HL-60 (cell line): Measurements from ENCODE around the gene SPOCK3.

Experiments
- DNase-seq, 2 experiments: peaks; one replicate each; pipeline ENCODE4 v3.0.0-alpha.2; 2010 to 2020; ENCODE audit warnings: low read depth in 1 of 2, low spot score in 1 of 2
- H3K27ac ChIP-seq: fragments of 250-450 bp; sonication (Bioruptor Pico); replicated peaks from 2 replicates; pipeline ENCODE4 v1.5.1; 2020; ENCODE audit warnings: mild to moderate bottlenecking, moderate library complexity
- H3K27me3 ChIP-seq: fragments of 250-450 bp; sonication (Bioruptor Pico); 2 replicates; pipeline ENCODE4 v1.5.1; 2021; ENCODE audit warnings: mild to moderate bottlenecking, moderate library complexity; ENCODE audit not compliant: insufficient read depth, poor library complexity, severe bottlenecking
- H3K4me3 ChIP-seq: replicated peaks from 2 replicates; pipeline ENCODE4 v1.5.1; 2011; ENCODE audit warnings: mild to moderate bottlenecking, control low read depth, low read length; ENCODE audit not compliant: insufficient read depth
- GABPA ChIP-seq: IDR thresholded peaks from 2 replicates; pipeline ENCODE4 v1.6.1; 2012; ENCODE audit warnings: low read depth
- POLR2AphosphoS5 ChIP-seq: IDR thresholded peaks from 2 replicates; pipeline ENCODE4 v1.6.1; 2012; ENCODE audit warnings: low read depth
- SPI1 ChIP-seq: IDR thresholded peaks from 2 replicates; pipeline ENCODE4 v1.6.1; 2012; ENCODE audit warnings: low read depth, mild to moderate bottlenecking, borderline replicate concordance
- TF ChIP-seq, protein P1 (sequence below): IDR thresholded peaks from one replicate; pipeline ENCODE4 v1.5.1; 2011; ENCODE audit warnings: low read length, control low read depth, inconsistent platforms; ENCODE audit not compliant: insufficient read depth
- TF ChIP-seq, protein P2 (sequence below): IDR thresholded peaks from 2 replicates; pipeline ENCODE4 v1.6.1; 2012; ENCODE audit warnings: low read depth; ENCODE audit not compliant: insufficient replicate concordance

The SPOCK3 gene

DNA sequence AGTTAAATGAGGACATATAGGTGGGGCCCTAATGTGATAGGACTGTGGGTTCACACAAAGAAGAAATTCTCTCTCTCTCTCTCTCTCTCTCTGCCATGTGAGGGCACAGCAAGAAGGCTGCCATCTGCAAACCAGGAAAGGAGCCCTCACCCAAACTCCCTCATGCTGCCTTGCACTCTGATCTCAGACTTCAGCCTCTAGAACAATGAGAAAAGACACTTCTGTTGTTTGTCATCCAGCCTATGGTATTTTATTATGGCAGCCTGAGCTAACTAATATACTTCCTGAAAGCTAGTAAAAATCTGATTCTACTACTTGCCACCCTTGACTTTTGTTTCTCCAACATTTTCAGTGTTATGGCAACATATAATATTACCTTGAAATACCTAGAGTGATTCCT is 425.9 kb downstream of the SPOCK3 start:
- DNase-seq: no peak
- no peak overlapping the region for H3K4me3 ChIP-seq
- TF ChIP-seq, protein P1, sequence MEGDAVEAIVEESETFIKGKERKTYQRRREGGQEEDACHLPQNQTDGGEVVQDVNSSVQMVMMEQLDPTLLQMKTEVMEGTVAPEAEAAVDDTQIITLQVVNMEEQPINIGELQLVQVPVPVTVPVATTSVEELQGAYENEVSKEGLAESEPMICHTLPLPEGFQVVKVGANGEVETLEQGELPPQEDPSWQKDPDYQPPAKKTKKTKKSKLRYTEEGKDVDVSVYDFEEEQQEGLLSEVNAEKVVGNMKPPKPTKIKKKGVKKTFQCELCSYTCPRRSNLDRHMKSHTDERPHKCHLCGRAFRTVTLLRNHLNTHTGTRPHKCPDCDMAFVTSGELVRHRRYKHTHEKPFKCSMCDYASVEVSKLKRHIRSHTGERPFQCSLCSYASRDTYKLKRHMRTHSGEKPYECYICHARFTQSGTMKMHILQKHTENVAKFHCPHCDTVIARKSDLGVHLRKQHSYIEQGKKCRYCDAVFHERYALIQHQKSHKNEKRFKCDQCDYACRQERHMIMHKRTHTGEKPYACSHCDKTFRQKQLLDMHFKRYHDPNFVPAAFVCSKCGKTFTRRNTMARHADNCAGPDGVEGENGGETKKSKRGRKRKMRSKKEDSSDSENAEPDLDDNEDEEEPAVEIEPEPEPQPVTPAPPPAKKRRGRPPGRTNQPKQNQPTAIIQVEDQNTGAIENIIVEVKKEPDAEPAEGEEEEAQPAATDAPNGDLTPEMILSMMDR: no peak
- no peak for TF ChIP-seq GABPA
- no peak for TF ChIP-seq POLR2AphosphoS5
- TF ChIP-seq, protein P2, sequence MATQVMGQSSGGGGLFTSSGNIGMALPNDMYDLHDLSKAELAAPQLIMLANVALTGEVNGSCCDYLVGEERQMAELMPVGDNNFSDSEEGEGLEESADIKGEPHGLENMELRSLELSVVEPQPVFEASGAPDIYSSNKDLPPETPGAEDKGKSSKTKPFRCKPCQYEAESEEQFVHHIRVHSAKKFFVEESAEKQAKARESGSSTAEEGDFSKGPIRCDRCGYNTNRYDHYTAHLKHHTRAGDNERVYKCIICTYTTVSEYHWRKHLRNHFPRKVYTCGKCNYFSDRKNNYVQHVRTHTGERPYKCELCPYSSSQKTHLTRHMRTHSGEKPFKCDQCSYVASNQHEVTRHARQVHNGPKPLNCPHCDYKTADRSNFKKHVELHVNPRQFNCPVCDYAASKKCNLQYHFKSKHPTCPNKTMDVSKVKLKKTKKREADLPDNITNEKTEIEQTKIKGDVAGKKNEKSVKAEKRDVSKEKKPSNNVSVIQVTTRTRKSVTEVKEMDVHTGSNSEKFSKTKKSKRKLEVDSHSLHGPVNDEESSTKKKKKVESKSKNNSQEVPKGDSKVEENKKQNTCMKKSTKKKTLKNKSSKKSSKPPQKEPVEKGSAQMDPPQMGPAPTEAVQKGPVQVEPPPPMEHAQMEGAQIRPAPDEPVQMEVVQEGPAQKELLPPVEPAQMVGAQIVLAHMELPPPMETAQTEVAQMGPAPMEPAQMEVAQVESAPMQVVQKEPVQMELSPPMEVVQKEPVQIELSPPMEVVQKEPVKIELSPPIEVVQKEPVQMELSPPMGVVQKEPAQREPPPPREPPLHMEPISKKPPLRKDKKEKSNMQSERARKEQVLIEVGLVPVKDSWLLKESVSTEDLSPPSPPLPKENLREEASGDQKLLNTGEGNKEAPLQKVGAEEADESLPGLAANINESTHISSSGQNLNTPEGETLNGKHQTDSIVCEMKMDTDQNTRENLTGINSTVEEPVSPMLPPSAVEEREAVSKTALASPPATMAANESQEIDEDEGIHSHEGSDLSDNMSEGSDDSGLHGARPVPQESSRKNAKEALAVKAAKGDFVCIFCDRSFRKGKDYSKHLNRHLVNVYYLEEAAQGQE: no peak
- TF ChIP-seq SPI1: no peak
- H3K27me3 ChIP-seq: no peaks in the 10 kb centered on the region
- no peak overlapping the region for H3K27ac ChIP-seq

DNA sequence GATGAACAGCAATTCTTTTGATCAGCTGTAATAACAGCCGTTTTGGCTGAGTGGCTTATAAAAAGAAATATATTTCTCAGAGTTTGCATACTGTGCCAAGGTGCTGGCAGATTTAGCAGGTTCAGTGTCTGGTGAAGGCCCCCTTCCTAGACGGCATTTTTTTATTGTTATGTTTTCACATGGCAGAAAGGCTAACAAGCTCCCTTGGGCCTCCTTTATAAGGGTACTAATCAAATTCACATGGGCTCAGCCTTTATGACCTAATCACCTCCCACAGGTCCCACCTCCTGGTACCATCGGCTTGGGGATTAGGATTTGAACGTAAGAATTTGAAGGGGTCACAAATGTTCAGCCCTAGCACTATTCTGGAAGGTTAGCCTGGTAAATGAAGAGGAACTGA is 431.9 kb downstream of the SPOCK3 start:
- DNase-seq: no peak
- TF ChIP-seq SPI1: no peak
- no peak for TF ChIP-seq POLR2AphosphoS5
- TF ChIP-seq, protein P1: no peak
- no peak overlapping the region for H3K27ac ChIP-seq
- no peaks in the 10 kb centered on the region for H3K27me3 ChIP-seq
- H3K4me3 ChIP-seq: no peak overlapping the region

DNA sequence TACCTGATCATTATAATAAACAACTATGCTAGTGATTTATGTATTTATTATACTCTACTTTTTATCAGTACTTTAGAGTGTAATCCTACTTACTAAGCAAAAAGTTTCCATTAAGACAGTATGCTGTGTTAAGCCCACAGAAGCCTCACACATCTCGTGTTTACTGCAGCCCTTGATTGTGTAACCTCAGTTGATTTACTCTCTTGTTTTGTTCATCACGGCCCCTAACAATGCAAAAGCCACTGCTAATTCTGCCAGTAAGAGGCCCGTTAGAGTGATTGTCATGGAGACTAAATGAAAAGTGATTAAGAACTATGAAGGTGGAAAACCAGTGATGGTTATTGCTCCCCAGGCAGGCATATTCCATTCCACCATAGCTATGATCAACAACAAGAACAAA is 436.2 kb downstream of the SPOCK3 start:
- Histone ChIP-seq H3K4me3 (no peak overlapping the region), H3K27ac (no peak overlapping the region), H3K27me3 (no peaks in the 10 kb centered on the region)
- no peak for DNase-seq
- TF ChIP-seq, protein P1: no peak
- TF ChIP-seq, protein P2: no peak
- TF ChIP-seq GABPA (no peak), SPI1 (no peak), POLR2AphosphoS5 (no peak)

DNA sequence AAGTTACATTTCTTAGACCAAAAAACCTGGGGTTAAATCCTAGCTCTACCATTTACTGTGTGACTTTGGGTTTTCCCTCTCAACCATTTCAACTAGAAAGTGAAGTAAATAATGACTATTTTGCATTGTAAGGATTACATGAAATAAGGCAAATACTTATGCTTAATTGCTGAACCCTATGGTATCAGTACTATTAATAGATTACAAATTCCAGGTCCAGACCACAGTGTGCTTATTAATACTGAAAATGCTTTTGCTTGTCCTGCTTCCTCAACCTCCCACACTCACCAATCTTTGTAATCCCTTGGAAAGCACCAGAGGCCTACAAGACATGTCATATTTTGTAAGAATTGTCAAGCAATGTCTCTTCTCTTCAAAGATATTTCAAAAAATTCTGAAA is 456.5 kb downstream of the SPOCK3 start:
- Histone ChIP-seq H3K27ac (no peak overlapping the region), H3K27me3 (no peaks in the 10 kb centered on the region), H3K4me3 (no peak overlapping the region)
- no peak for TF ChIP-seq POLR2AphosphoS5
- no peak for DNase-seq
